SU-DHL-6 (cell line): ENCODE measurements around the gene GDA.

Experiments
- CTCF ChIP-seq: fragments of 200-600 bp; sonication (generic); IDR thresholded peaks from one replicate; pipeline ENCODE4 v1.5.1; 2017; ENCODE audit warnings: antibody characterized with exemption, mild to moderate bottlenecking, low read length, moderate library complexity; ENCODE audit not compliant: insufficient read depth, poor library complexity, severe bottlenecking
- EZH2phosphoT487 ChIP-seq: fragments of 200-600 bp; sonication (generic), shearing (Covaris generic); conservative IDR thresholded peaks from 2 replicates; pipeline ENCODE4 v1.6.1; 2018; ENCODE audit warnings: mild to moderate bottlenecking, antibody characterized with exemption, low read length, moderate library complexity, mixed read lengths

- no peak for TF ChIP-seq CTCF
- TF ChIP-seq EZH2phosphoT487, result no peak
These were observed 125.7 kb downstream of the GDA start for GRCh38 chr9:72274916-72275315.
